ENCODE data around the gene SBDS. TPM values are rescaled to one million over a fixed set of nuclear protein-coding genes. Genes with fewer than 3 reads are reported as not detected.

Gene SBDS
- polyA plus RNA-seq, 3 donors = 31.7 to 101 (median 34.8) TPM

- H2AFZ ChIP-seq (ENCODE audit: insufficient read depth, low read depth, low read length, poor library complexity, severe bottlenecking) = no peak overlapping the region
- H3K4me2 ChIP-seq (replicated peaks; ENCODE audit: extremely low read depth, low read length, poor library complexity, severe bottlenecking) = no peak overlapping the region
- WGBS (ENCODE audit: insufficient coverage) = 100% methylated on average over 4 of the region's 5 CpGs
- H3K4me3 ChIP-seq (replicated peaks in 1 of 3; ENCODE audit: low read depth in 2 of 3, low read length in 3 of 3) = no peak overlapping the region
- intact Hi-C loops (cut with micrococcal nuclease) = no loop called here
- no peak for TF ChIP-seq CTCF (IDR thresholded peaks at IDR 0.05)
- peaks cover 89 to 99% of the 10 kb centered on the region in 2 donors for H3K36me3 ChIP-seq (replicated peaks in 1 of 2; ENCODE audit: control insufficient read depth in 1 of 2, insufficient read depth in 2 of 2, low read length in 2 of 2)
- H3K27ac ChIP-seq (ENCODE audit: low read depth in 1 of 2, low read length in 2 of 2) = no peak overlapping the region
- H3K27ac Mint-ChIP-seq = peak overlapping the region in 1 of 7 donors; percentile 66
- no peak for DNase-seq
- peaks cover 0 to 1% (median 0%) of the 10 kb centered on the region in 3 donors for H3K27me3 Mint-ChIP-seq (ENCODE audit: low read depth in 3 of 3)
- H3K4me3 Mint-ChIP-seq = no peak overlapping the region
- no peaks in the 10 kb centered on the region for H3K9me3 Mint-ChIP-seq
- H3K79me2 ChIP-seq (ENCODE audit: insufficient read depth, low read length) = no peaks in the 10 kb centered on the region
- no peaks in the 10 kb centered on the region for H3K9me3 ChIP-seq (replicated peaks in 1 of 2; ENCODE audit: control insufficient read depth in 1 of 2, insufficient read depth in 1 of 2, low read length in 2 of 2)
- no peaks in the 10 kb centered on the region for H3K4me1 Mint-ChIP-seq
- no peak overlapping the region for H3K9ac ChIP-seq (ENCODE audit: insufficient read depth, low read length, poor library complexity, severe bottlenecking)
- no peaks in the 10 kb centered on the region for H3K27me3 ChIP-seq (ENCODE audit: control insufficient read depth in 2 of 2, insufficient read depth in 2 of 2, low read length in 2 of 2)
- H3K4me1 ChIP-seq (ENCODE audit: control insufficient read depth in 1 of 2, insufficient read depth in 2 of 2, low read length in 2 of 2) = no peaks in the 10 kb centered on the region
- H3K36me3 Mint-ChIP-seq = peaks cover 76 to 96% of the 10 kb centered on the region in 2 donors
- H4K20me1 ChIP-seq (ENCODE audit: insufficient read depth, low read length) = no peaks in the 10 kb centered on the region
These were observed 42.4 kb downstream of the SBDS start for GRCh38 chr7:66953044-66953427.

GRCh38 chr7:66952343-66953043 lies 42.9 kb downstream of the SBDS start:
- Histone ChIP-seq H3K36me3 (replicated peaks in 1 of 2; ENCODE audit: control insufficient read depth in 1 of 2, insufficient read depth in 2 of 2, low read length in 2 of 2) (peaks cover 88 to 98% of the 10 kb centered on the region in 2 donors), H3K4me1 (ENCODE audit: control insufficient read depth in 1 of 2, insufficient read depth in 2 of 2, low read length in 2 of 2) (no peaks in the 10 kb centered on the region), H3K27me3 (ENCODE audit: control insufficient read depth in 2 of 2, insufficient read depth in 2 of 2, low read length in 2 of 2) (no peaks in the 10 kb centered on the region), H4K20me1 (ENCODE audit: insufficient read depth, low read length) (no peaks in the 10 kb centered on the region), H3K4me2 (replicated peaks; ENCODE audit: extremely low read depth, low read length, poor library complexity, severe bottlenecking) (no peak overlapping the region), H3K4me3 (replicated peaks in 1 of 3; ENCODE audit: low read depth in 2 of 3, low read length in 3 of 3) (no peak overlapping the region), H3K27ac (ENCODE audit: low read depth in 1 of 2, low read length in 2 of 2) (peak overlapping the region in 1 of 2 donors; percentile 14), H3K79me2 (ENCODE audit: insufficient read depth, low read length) (no peaks in the 10 kb centered on the region), H3K9me3 (replicated peaks in 1 of 2; ENCODE audit: control insufficient read depth in 1 of 2, insufficient read depth in 1 of 2, low read length in 2 of 2) (no peaks in the 10 kb centered on the region), H3K9ac (ENCODE audit: insufficient read depth, low read length, poor library complexity, severe bottlenecking) (no peak overlapping the region), H2AFZ (ENCODE audit: insufficient read depth, low read depth, low read length, poor library complexity, severe bottlenecking) (no peak overlapping the region)
- intact Hi-C loops (cut with micrococcal nuclease) = no loop called here
- no peaks in the 10 kb centered on the region for H3K9me3 Mint-ChIP-seq
- peak overlapping the region in 4 of 7 donors; percentile 9 to 66 (median 24) for H3K27ac Mint-ChIP-seq
- no peak for TF ChIP-seq CTCF (IDR thresholded peaks at IDR 0.05)
- no peaks in the 10 kb centered on the region for H3K4me1 Mint-ChIP-seq
- no peak for DNase-seq
- no peak overlapping the region for H3K4me3 Mint-ChIP-seq
- H3K27me3 Mint-ChIP-seq (ENCODE audit: low read depth in 3 of 3) = peaks cover 0 to 1% (median 0%) of the 10 kb centered on the region in 3 donors
- peaks cover 75 to 95% of the 10 kb centered on the region in 2 donors for H3K36me3 Mint-ChIP-seq
- 92% methylated on average over 7 of the region's 11 CpGs for WGBS (ENCODE audit: insufficient coverage)
